Liver (tissue), 3 donors: ENCODE results near the gene MFAP2.

Experiments
- EGR1 ChIP-seq, 2 donors: IDR thresholded peaks; 2 replicates each; pipeline ENCODE4 v1.6.1; 2016 to 2018; ENCODE audit warnings: antibody characterized with exemption in 2 of 2, low read depth in 2 of 2
- FOXA1 ChIP-seq: IDR thresholded peaks from 2 replicates; pipeline ENCODE4 v1.6.1; 2016; ENCODE audit warnings: antibody characterized with exemption
- FOXA2 ChIP-seq: IDR thresholded peaks from 2 replicates; pipeline ENCODE4 v1.6.1; 2016; ENCODE audit warnings: antibody characterized with exemption
- JUND ChIP-seq, 2 donors: IDR thresholded peaks; 2 replicates each; pipeline ENCODE4 v1.6.1; 2016; ENCODE audit warnings: antibody characterized with exemption in 2 of 2
- MAX ChIP-seq: IDR thresholded peaks from 2 replicates; pipeline ENCODE4 v1.6.1; 2016; ENCODE audit warnings: antibody characterized with exemption
- RAD21 ChIP-seq, 2 donors: IDR thresholded peaks; 2 replicates each; pipeline ENCODE4 v1.6.1; 2016; ENCODE audit warnings: antibody characterized with exemption in 2 of 2, mild to moderate bottlenecking in 2 of 2
- RXRA ChIP-seq, 2 donors: IDR thresholded peaks; 2 replicates each; pipeline ENCODE4 v1.6.1; 2017 to 2018; ENCODE audit warnings: antibody characterized with exemption in 2 of 2, mild to moderate bottlenecking in 1 of 2
- SP1 ChIP-seq: IDR thresholded peaks from 2 replicates; pipeline ENCODE4 v1.6.1; 2018; ENCODE audit warnings: antibody characterized with exemption, mild to moderate bottlenecking
- TAF1 ChIP-seq: conservative IDR thresholded peaks from 2 replicates; pipeline ENCODE4 v1.6.1; 2016; ENCODE audit warnings: antibody characterized with exemption, mild to moderate bottlenecking
- YY1 ChIP-seq: IDR thresholded peaks from 2 replicates; pipeline ENCODE4 v1.6.1; 2016; ENCODE audit warnings: antibody characterized with exemption, mild to moderate bottlenecking
- TF ChIP-seq, protein P1 (sequence below): fragments of 150-350 bp; IDR thresholded peaks from 2 replicates; pipeline ENCODE4 v1.5.1; 2017; ENCODE audit warnings: improper control_type of control experiment, low read depth, low read length; ENCODE audit not compliant: missing input control
- donor health status: healthy.
- donor health status: healthy.

- TF ChIP-seq, protein P1, sequence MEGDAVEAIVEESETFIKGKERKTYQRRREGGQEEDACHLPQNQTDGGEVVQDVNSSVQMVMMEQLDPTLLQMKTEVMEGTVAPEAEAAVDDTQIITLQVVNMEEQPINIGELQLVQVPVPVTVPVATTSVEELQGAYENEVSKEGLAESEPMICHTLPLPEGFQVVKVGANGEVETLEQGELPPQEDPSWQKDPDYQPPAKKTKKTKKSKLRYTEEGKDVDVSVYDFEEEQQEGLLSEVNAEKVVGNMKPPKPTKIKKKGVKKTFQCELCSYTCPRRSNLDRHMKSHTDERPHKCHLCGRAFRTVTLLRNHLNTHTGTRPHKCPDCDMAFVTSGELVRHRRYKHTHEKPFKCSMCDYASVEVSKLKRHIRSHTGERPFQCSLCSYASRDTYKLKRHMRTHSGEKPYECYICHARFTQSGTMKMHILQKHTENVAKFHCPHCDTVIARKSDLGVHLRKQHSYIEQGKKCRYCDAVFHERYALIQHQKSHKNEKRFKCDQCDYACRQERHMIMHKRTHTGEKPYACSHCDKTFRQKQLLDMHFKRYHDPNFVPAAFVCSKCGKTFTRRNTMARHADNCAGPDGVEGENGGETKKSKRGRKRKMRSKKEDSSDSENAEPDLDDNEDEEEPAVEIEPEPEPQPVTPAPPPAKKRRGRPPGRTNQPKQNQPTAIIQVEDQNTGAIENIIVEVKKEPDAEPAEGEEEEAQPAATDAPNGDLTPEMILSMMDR, result no peak
- TF ChIP-seq MAX, result no peak
- TF ChIP-seq RAD21 (IDR thresholded peaks at IDR 0.05), result no peak
- TF ChIP-seq FOXA1, result no peak
- TF ChIP-seq JUND (IDR thresholded peaks at IDR 0.05), result no peak
- TF ChIP-seq EGR1 (IDR thresholded peaks at IDR 0.05; ENCODE audit: low read depth in 2 of 2), result no peak
- TF ChIP-seq TAF1, result no peak
- no peak for TF ChIP-seq YY1
- TF ChIP-seq FOXA2, result no peak
- TF ChIP-seq RXRA (IDR thresholded peaks at IDR 0.05), result no peak
- TF ChIP-seq SP1, result no peak
Observed at GRCh38 chr1:16983649-16984048, 3.2 kb upstream of the MFAP2 start.
